HG03460 (cell line): Measurements from ENCODE around the gene CAMK2D.

Experiments
- ATAC-seq: cut with Tn5 transposase; IDR thresholded peaks from one replicate; pipeline ENCODE4 v1.9.1; 2021; ENCODE audit not compliant: unreplicated experiment

Gene CAMK2D

DNA sequence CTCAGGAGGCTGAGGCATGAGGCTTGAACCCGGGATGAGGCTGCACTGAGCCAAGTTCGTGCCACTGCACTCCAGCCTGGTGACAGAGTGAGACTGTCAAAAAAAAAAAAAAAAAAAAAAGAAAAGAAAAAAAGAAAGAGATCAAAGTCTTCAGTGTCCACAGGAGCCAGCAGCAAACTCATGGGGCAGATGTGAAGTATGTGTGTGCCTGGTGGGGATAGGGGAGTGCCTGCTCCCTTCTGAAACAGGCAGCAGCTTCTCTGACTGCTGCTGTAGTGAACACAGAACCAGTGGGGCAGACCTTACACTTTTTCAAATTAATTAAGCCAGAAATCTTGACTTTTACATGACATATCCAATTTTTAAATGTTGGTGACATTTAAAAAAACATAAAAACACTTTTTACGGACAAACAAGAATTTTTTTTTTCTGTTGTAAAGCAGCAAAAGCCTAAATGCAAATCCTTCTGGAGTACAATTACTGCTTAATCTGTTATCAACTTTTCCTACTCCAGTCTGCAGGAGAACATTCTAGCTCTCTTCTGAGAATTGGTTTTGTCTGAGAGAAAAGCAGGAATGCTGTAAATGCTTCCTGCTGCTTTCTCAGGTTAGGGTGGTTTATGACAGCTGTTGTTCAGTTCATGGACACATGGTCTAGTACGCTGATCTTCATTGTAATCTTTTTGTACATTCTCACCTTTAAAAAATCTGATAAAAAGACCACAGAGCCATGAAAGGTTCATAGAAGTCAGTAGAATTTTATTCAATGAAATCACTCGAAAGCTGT is 311.1 kb downstream of the CAMK2D start:
- ATAC-seq = no peak

GRCh38 chr4:113449410-113449974 is 312.0 kb downstream of the CAMK2D start:
- no peak for ATAC-seq

DNA sequence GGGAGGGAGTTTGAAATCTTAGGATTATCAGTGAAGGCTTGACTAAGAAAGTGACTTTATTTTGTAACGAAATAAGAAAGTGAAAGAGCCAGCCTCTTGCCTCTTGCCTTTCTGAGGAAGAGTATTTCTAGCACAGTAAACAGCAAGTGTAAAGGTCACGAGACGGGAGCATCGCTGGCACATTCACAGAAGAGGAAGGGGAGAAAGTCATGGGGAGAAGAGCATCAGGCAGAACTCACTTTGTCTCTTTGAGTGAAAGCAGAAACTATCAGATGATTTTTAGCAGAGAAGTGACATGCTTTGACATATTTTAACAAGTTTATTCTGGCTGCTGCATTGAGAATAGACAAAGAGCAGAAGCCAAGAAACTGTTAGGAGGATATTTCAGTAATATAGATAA is 313.8 kb downstream of the CAMK2D start:
- no peak for ATAC-seq

GRCh38 chr4:113447061-113447460 is 314.5 kb downstream of the CAMK2D start:
- ATAC-seq = no peak

- ATAC-seq = no peak
These were observed 315.5 kb downstream of the CAMK2D start for GRCh38 chr4:113446019-113446418.

- no peak for ATAC-seq
These were observed 316.3 kb downstream of the CAMK2D start for GRCh38 chr4:113445286-113445685.

- no peak for ATAC-seq
These were observed 317.2 kb downstream of the CAMK2D start for GRCh38 chr4:113444386-113444785.

DNA sequence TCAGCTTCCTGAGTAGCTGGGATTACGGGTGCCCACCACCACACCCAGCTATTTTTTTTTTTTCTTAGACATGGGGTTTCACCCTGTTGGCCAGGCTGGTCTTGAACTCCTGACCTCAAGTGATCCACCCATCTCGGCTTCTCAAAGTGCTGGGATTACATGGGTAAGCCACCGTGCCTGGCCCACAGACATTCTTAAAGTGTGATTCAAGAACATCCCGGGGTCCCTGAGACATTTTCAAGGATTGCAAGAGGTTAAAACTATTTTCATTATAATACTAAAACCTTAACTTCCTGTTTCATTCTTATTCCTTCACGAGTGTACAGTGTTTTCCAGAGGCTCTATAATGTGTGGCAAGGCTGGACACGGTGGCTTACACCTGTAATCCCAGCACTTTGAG is 318.7 kb downstream of the CAMK2D start:
- ATAC-seq = no peak

DNA sequence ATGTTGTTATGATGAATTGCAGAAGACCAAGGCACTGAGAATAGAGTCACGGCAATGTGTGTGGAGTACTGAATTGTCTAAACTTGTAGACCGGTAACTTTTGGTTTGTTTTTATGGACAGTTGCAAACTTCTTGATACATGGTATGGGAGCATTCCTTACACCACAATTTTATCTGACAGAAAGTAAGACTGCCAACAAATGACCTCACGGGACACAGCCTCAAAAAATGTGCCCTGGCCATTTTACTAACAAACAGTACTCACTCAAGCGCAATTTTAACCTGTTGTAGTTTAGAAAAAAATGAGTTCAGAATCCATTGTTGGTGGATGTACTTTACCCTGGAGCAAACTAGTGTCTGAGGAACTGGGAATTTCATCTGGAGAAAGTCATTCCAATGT is 321.2 kb downstream of the CAMK2D start:
- no peak for ATAC-seq

DNA sequence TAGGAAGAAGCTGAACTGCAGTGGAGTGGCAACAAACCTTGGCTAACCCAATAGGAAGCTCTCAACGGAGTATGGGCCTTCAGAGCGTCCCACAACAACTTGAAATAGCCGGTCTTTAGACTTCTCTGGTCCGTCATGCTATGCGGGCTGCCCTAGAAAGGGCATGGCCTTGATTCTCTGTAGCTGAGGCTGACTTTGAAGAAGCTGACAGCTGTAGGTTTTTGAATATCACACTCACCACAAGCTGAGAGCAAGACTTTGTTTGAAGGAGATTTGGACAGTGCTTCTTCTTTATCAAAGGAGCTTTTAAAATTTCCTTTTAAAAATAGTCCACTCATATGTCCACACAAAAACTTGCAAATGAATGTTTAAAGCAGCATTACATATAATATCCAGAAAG is 322.9 kb downstream of the CAMK2D start:
- no peak for ATAC-seq

GRCh38 chr4:113437129-113437528 is 324.4 kb downstream of the CAMK2D start:
- no peak for ATAC-seq

DNA sequence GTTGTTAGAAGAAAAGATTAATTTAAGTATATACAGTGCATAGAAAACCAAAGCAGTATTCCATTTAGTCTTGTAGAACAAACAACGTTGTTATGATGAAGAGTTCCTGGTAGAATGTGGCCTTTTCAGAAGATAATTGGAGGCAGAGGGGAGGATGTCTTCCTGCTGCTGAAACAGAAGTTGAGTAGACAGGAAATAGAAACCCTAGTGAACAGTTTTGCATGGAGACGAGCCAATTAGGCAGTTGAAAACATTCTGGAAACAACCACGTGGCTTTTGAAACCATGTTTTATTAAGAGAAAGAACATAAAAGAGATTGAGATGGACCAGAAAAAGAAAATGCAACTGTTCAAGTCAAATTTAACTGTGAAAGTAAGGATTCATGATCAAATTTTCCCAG is 325.2 kb downstream of the CAMK2D start:
- no peak for ATAC-seq

DNA sequence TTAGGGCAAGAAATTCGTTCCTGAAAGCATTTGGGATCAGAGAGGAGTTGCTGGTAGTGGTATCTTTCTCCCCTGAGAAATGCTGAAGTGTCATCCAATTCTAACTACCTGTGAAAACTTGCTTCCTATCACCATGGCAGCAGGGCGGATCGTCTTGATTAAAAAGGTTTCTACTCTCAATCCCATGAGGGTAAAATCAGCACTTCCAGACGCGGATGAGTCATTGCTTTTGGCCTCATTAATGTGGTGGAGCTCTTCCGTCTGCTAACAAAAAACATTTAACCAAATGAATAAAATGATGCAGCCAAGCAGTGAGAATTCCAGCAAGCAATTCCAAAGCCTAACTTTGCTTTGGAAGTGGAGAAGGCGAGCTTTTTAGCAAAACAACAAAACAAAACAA is 325.6 kb downstream of the CAMK2D start:
- ATAC-seq = no peak

- no peak for ATAC-seq
These were observed 327.3 kb downstream of the CAMK2D start for GRCh38 chr4:113434247-113434587.

DNA sequence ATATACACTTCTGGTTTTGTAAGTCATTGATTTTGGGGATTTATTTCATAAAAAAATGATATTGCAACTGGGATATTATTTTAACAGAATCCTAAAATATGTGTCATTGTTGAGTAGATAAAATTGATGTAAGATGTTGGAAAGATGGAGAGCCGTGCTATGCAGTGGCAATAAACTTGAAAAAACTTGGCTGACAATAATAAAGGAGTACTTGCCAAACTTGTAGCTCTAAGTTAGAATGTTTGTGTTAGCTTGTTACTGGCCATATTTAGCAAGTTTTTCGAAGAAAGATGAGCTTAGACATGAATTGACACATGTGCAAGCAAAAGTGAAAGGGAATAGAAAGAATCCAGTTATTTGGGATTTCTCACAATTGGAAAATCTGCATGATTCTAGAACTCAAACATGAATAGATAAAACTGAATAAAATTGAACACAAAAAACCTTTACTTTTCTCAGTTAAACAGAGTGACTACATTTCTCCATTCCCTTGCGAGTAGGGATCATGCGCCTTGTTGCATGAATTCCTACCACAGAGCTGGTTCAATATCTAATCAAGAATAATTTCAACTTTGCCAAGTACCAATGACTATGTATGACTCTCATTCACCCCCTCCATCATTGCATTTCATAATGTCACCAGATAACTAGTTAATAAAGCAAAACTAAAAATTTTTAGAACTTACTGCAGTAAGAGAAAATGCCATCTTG is 327.8 kb downstream of the CAMK2D start:
- no peak for ATAC-seq

- ATAC-seq = no peak
These were observed 328.4 kb downstream of the CAMK2D start for GRCh38 chr4:113433116-113433515.

GRCh38 chr4:113423631-113424030 is 337.9 kb downstream of the CAMK2D start:
- no peak for ATAC-seq

DNA sequence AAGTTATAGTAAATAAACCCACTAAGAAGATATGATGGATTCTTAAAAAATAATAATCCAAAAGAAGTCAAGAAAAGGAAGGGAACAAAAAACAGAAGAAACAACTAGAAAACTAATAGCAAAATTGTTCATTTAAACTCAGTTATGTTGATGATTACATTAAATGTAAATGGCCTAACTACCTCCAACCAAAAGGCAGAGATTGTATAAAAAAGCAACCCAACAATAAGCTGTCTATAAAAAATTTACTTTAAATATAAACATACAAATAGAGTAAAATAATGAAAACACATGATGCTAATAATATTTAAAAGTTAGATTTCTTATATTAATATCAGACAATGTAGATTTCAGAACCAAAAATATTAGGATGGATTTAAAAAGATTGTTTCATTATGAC is 340.6 kb downstream of the CAMK2D start:
- ATAC-seq = no peak

GRCh38 chr4:113419631-113420030 is 341.9 kb downstream of the CAMK2D start:
- no peak for ATAC-seq

GRCh38 chr4:113411496-113411938 is 350.0 kb downstream of the CAMK2D start:
- ATAC-seq = no peak

- ATAC-seq = no peak
These were observed 350.9 kb downstream of the CAMK2D start for GRCh38 chr4:113410686-113411085.

GRCh38 chr4:113409181-113409580 is 352.4 kb downstream of the CAMK2D start:
- ATAC-seq = no peak
